Measurements from ENCODE around the gene PER1. TPM values are rescaled to one million over a fixed set of nuclear protein-coding genes. Genes with fewer than 3 reads are reported as not detected.
A peak's percentile ranks its signal among the peaks of the same experiment; 100 is the strongest.

Gene PER1
- total RNA-seq, 2 experiments from 2014 or later: 15.4 to 48.0 TPM

GRCh38 chr17:8155231-8155995 lies 3.2 kb upstream of the PER1 start:
- Histone ChIP-seq H3K4me2 (ENCODE audit: low read length) (peak overlapping the region; percentile 95), H3K4me3 (ENCODE audit: low read depth, low read length, poor library complexity, severe bottlenecking) (peak overlapping the region; percentile 75), H3K79me2 (ENCODE audit: insufficient read depth, low read depth, low read length) (peaks cover 9% of the 10 kb centered on the region; the same call in 1 of the 2 replicates), H3K9me2 (ENCODE audit: insufficient read depth, low read length) (no peaks in the 10 kb centered on the region), H3K4me1 (ENCODE audit: insufficient read depth, low read length, poor library complexity, severe bottlenecking) (peaks cover 57% of the 10 kb centered on the region), H3K36me3 (ENCODE audit: insufficient read depth, low read length) (peaks cover 18% of the 10 kb centered on the region), H3K27ac (ENCODE audit: low read depth, low read length, poor library complexity, severe bottlenecking) (peak overlapping the region; percentile 36), H4K20me1 (ENCODE audit: insufficient read depth, low read length) (no peaks in the 10 kb centered on the region; the same call in 1 of the 2 replicates), H3K9me3 (ENCODE audit: low read length) (no peaks in the 10 kb centered on the region), H2AFZ (ENCODE audit: low read length) (no peak overlapping the region)
- CTCF ChIA-PET (ENCODE audit: unreplicated experiment): no interaction called here
- no TSS peak for BruUV-seq (replicated peaks)
- POLR2A ChIA-PET: interaction anchor here (0.9 to 1.9 kb wide), 2 partner anchors 18 to 23 kb away, joined by 3 to 18 read pairs; no protein-coding TSS in a partner anchor
- intact Hi-C loops (cut with micrococcal nuclease; ENCODE audit: unreplicated experiment): loop anchor here (10.0 kb wide), 1 partner anchor 321 kb away; the partner anchor contains the start of gene KDM6B
- no peak for DNase-seq (ENCODE audit: low spot score)
- no peak for TF ChIP-seq EZH2phosphoT487 (IDR thresholded peaks at IDR 0.05; ENCODE audit: borderline replicate concordance, low read depth, low read length)
- no peak for TF ChIP-seq CTCF (conservative IDR thresholded peaks at IDR 0.05; ENCODE audit: low read length)

GRCh38 chr17:8154608-8155155 lies 2.5 kb upstream of the PER1 start:
- H3K9me3 ChIP-seq (ENCODE audit: low read length): no peaks in the 10 kb centered on the region
- H3K4me2 ChIP-seq (ENCODE audit: low read length): peak overlapping the region; percentile 95
- H2AFZ ChIP-seq (ENCODE audit: low read length): no peak overlapping the region; the same call in 1 of the 2 replicates
- CTCF ChIA-PET (ENCODE audit: unreplicated experiment): no interaction called here
- no peak for TF ChIP-seq EZH2phosphoT487 (IDR thresholded peaks at IDR 0.05; ENCODE audit: borderline replicate concordance, low read depth, low read length)
- TF ChIP-seq CTCF (conservative IDR thresholded peaks at IDR 0.05; ENCODE audit: low read length): no peak
- peaks cover 21% of the 10 kb centered on the region for H3K36me3 ChIP-seq (ENCODE audit: insufficient read depth, low read length)
- POLR2A ChIA-PET: interaction anchor here (1.0 kb wide), 1 partner anchor 28 kb away, joined by 5 read pairs; no protein-coding TSS in a partner anchor
- H3K9me2 ChIP-seq (ENCODE audit: insufficient read depth, low read length): no peaks in the 10 kb centered on the region
- H3K79me2 ChIP-seq (ENCODE audit: insufficient read depth, low read depth, low read length): peaks cover 12% of the 10 kb centered on the region; the same call in 1 of the 2 replicates
- peak overlapping the region; percentile 75 for H3K4me3 ChIP-seq (ENCODE audit: low read depth, low read length, poor library complexity, severe bottlenecking)
- DNase-seq (ENCODE audit: low spot score): no peak
- intact Hi-C loops (cut with micrococcal nuclease; ENCODE audit: unreplicated experiment): loop anchor here (10.0 kb wide), 1 partner anchor 320 kb away; the partner anchor contains the start of gene KDM6B
- no peak overlapping the region for H3K27ac ChIP-seq (ENCODE audit: low read depth, low read length, poor library complexity, severe bottlenecking)
- H3K4me1 ChIP-seq (ENCODE audit: insufficient read depth, low read length, poor library complexity, severe bottlenecking): peaks cover 58% of the 10 kb centered on the region
- no TSS peak for BruUV-seq (replicated peaks)
- H4K20me1 ChIP-seq (ENCODE audit: insufficient read depth, low read length): no peaks in the 10 kb centered on the region; the same call in 1 of the 2 replicates
